ENCODE data around the gene KCNK3.
A peak's percentile ranks its signal among the peaks of the same experiment; 100 is the strongest.

Gene KCNK3

GRCh38 chr2:26712486-26713465 is 20.3 kb downstream of the KCNK3 start:
- no peak for DNase-seq (ENCODE audit: low read depth)

DNA sequence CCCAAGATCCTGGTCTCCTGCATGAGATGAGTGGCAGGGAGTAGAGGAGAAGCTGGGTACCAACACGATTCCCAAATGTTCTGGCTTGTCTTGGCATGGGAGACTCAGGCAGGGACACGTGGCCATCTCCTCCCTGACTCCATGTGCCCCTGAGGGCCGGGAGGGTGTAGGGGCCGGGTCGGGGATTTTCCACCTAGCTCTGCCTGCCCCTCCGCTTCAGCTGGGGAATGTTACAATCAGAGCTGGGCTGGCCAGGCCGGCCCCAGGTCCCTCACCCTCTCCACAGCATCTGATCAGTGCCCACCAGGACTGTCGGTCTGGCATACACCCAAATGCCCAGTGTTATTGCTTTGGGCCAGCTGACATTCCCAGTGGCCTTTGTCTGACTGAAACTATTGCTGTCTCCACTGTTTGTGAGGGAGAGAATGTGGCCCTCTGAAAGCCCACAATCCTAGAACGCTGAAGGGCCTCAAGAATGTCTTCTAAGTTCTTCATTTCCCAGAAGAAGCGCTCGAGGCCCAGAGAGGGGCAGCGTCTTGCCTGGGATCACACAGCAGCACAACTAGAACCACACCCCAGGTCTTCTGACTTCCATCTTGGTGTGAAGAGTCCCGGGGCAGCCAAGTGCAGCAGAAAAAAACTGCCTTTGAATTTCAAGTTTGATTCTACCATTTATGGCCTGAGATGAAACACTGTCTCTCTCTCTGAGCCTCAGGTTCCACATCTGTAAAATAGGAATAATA is 23.2 kb downstream of the KCNK3 start:
- no peak for DNase-seq (ENCODE audit: low read depth)

DNA sequence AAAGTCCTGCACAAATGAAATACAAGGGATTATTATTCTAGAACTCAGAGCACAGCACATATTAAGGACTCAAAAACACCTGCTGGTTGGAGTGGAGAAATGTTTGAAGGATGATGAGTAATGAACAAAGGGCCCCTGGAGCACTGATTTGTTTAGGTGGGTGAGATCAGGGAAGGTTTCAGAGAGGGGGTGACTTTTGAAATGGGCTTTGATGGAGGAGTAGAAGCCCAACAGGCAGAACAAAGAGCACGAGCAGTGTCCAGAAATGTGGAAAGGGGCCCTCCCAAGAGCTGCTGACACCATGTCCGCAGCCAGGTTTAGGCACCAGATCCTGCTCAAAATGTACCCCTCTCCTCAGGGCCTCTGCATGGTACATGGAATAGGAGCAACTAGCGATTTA is 23.8 kb downstream of the KCNK3 start:
- no peak for DNase-seq (ENCODE audit: low read depth)

- no peak for DNase-seq (ENCODE audit: low read depth)
These were observed 24.2 kb downstream of the KCNK3 start for GRCh38 chr2:26716769-26717168.

- DNase-seq (ENCODE audit: low read depth), result no peak
These were observed 24.8 kb downstream of the KCNK3 start for GRCh38 chr2:26717362-26717761.

GRCh38 chr2:26718949-26719686 is 26.6 kb downstream of the KCNK3 start:
- DNase-seq (ENCODE audit: low read depth), result no peak

DNA sequence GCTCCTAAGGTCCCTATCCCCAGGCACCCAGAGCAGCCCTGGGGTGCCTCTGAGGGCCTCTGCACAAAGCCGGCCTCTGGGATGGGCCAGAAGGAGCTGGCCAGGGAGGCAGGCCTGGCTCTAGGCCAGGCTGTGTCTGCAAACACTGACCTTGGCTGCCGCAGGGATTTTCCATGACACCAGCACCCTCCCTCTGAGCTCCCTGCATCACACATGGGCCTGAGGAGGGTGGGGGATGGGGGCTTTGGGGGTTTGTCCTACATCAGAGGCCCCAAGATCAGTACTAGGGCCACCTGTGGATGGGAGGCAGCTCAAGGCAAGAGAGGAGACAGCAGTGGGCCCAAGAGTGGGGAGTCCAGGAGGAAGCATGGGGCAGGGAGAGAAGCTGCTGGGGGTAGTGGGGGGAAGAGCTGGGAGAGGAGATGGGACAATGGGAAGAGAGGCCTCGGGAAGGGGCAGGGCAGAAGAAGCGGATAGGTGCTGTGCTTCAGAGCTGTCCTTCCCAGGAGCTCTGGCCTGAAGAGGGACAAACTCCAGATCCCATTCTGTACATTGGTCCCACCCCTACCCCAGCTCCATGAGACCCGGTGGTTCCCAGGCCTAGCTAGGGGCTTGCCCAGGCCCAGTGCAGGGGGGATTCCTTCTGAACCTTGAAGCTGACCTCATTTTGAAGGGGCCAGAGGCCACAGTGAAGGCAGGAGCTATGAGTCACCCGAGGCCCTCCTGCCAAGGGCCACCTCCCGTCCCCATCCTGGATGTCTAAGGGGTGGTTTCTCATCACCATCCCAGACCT is 28.0 kb downstream of the KCNK3 start:
- DNase-seq (ENCODE audit: low read depth), result no peak

DNA sequence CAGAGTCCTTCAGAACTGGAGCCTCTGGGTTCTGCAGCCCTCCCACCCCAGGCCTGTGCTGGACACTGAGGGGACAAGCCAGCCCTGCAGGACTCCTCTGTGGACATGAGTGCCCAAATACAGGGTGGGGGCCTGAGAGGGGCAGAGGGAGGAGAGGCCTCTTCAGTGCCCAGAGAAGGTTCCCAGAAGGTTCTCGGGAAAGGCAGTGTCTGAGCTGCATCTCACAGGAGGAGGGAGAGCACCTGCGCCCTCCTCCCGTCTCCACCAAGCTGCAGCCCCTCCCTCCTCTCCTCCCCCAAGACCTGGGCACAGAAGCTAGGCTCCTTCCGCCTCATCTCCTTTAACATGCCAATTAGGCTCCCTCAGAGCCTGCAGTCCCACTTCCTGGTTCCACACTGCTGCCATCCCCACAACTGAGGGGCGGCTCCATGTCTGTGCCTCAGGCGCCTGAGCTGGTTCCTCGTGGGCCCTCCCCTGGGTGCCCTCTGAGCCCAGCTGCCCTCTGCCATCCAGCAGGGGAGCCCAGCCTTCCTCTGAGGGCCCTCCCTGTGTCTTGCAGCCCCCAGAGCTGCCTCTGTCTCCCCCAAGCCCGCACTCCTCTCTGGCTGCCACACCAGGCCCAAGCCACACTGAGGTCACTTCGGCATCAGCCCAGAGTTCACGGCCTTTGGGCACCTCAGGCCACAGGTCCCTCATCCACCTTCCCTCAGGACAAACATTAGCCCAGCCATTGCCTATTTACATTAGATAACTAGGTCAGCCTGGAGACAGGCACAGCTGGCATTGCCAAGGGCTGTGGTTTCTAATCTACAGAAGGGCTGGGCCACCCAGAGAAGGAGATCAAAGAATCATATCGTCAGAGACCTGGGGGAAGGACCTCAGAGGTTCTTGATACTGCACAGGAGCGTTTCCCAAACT is 28.9 kb downstream of the KCNK3 start:
- DNase-seq (ENCODE audit: low read depth), result no peak

DNA sequence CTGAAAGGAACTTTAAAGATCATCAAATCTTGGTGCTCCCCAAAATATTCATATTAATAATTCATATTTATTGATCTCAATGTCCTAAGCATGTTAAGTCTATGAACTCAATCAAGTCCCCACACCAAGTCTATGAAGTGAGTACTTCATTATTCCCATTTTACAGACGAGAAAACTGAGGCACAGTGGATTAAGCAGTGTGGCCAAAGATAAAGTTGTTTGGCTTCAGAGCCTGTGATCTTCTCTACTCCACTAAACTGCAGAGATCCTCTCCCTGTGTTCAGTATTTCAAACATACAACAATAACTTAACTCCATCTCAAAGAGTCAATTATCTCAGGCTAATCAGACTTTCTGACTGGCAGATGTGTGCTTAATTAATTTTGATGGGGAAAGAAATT is 29.8 kb downstream of the KCNK3 start:
- no peak for DNase-seq (ENCODE audit: low read depth)

DNA sequence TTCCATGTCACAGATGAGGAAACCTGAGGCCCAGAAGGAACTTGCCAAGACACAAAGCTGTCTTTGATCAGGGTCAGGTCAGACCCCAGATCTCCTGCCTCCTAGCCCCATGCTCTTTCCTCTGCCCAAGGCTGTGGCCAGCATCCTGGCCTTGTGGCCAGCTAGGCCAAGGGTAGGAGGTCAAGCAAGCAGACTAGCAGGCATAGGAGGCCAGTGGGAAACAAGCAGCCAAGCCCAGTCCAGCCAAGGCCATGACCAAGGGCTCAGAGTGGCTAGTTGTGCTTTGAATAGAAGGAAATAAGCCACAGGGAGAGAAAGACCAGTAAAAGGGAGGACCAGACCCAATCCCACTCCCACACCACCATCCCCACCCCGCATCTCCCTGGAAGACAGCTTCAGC is 30.4 kb downstream of the KCNK3 start:
- DNase-seq (ENCODE audit: low read depth), result no peak

GRCh38 chr2:26723475-26723874 is 31.0 kb downstream of the KCNK3 start:
- DNase-seq (ENCODE audit: low read depth), result no peak

GRCh38 chr2:26723991-26724750 is 31.6 kb downstream of the KCNK3 start:
- no peak for DNase-seq (ENCODE audit: low read depth)

DNA sequence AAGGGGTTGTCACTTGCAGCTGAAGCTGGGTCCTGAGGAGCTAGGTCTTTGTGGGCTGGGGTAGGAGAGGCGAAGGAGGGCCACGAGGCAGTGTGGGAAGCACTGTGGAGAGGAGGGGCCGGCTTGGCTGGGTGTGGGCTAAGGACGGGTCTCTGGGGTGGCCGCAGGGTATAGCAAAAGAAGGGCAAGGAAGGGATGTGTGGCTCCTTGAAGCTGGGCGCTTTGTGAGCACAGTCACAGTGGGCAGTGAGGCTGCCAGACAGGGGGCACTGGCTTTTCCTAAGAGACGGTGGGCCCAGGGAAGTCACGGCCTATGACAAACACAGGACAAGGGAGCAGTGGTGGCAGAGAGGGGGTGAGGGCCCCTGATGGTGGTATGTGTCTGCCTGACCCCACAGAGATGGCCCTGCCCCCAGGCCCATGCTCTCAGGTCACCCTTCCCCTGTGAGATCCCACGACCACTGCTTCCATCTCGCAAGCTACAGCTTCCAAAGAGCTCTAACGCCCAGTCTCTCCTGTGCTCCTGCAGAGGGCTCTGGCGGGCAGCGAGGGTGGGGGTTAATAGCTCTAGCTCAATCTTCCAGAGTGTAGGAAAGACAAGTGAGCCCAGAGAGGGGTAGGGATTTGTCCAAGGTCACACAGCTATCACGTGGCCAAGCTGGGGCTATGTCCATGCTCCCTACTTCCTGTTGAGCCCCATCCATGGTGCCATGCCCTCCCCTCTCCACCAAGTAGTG is 32.4 kb downstream of the KCNK3 start:
- DNase-seq (ENCODE audit: low read depth), result no peak

DNA sequence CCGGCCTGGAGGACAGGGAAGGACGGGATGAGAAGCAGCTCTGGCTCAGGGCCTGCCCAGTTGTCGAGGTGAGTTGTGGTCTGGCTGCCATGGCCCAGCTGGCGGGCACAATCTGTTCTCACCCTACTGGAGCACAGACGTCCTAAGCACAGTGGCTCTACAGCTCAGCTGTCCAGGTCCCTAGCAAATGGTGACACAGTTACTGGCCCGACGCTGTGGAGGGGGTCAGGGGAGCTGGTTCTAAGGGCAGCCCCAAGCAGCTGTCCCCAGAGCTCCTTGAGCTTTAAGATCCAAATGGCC is 32.9 kb downstream of the KCNK3 start:
- no peak for DNase-seq (ENCODE audit: low read depth)

DNA sequence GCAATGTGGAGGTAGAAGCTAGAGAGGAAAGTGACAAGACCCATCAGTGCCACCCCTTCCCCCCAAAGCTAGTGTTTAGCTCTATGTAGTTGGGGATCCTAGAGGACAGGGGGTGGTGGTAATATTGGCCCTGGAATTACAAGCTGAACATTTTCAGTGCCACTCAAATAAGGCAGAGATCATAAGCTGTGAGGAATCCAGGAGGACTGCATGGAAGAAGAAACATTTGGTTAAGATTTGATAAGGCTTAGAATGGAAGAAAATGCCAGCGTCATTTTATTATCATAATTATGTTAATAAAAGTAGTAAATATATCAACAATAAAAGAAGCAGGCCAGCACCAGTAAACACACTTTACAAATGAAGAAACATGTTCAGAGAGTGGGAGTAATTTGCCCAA is 33.7 kb downstream of the KCNK3 start:
- no peak for DNase-seq (ENCODE audit: low read depth)

GRCh38 chr2:26727641-26728561 is 35.4 kb downstream of the KCNK3 start:
- peak; percentile 13 for DNase-seq (ENCODE audit: low read depth)

DNA sequence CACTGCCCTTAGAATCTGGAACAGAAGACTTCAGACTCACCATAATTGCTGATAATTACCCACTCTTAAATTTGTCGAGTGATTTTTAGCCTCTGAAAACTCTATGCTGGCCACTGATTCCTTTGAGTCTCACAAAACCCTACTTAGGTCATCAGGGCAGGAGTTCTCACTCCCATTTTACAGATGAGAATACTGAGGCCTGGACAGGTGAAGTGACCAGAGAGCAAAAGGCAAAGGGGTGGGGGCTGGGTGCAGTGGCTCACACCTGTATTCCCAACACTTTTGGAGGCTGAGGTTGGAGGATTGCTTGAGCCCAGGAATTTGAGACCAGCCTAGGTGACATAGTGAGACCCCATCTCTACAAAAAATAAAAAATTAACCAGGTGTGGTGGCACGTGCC is 36.8 kb downstream of the KCNK3 start:
- no peak for DNase-seq (ENCODE audit: low read depth)

All from activated T-cell treated with anti-CD3 and anti-CD28 coated beads for 1 hour (primary cell).